ENCODE measurements around the gene ARFRP1. TPM values are rescaled to one million over a fixed set of nuclear protein-coding genes. Genes with fewer than 3 reads are reported as not detected.

The ARFRP1 gene
- total and polyA plus RNA-seq, 2 experiments from 2014 or later, result 16.7 to 24.6 TPM

GRCh38 chr20:63738687-63739129 lies 30.9 kb upstream of the ARFRP1 start:
- H3K9me3 Mint-ChIP-seq, result no peaks in the 10 kb centered on the region; the same call in 2 of the 3 replicates
- no peaks in the 10 kb centered on the region for H4K20me1 ChIP-seq (replicated peaks; ENCODE audit: insufficient read depth)
- TF ChIP-seq, protein P1, sequence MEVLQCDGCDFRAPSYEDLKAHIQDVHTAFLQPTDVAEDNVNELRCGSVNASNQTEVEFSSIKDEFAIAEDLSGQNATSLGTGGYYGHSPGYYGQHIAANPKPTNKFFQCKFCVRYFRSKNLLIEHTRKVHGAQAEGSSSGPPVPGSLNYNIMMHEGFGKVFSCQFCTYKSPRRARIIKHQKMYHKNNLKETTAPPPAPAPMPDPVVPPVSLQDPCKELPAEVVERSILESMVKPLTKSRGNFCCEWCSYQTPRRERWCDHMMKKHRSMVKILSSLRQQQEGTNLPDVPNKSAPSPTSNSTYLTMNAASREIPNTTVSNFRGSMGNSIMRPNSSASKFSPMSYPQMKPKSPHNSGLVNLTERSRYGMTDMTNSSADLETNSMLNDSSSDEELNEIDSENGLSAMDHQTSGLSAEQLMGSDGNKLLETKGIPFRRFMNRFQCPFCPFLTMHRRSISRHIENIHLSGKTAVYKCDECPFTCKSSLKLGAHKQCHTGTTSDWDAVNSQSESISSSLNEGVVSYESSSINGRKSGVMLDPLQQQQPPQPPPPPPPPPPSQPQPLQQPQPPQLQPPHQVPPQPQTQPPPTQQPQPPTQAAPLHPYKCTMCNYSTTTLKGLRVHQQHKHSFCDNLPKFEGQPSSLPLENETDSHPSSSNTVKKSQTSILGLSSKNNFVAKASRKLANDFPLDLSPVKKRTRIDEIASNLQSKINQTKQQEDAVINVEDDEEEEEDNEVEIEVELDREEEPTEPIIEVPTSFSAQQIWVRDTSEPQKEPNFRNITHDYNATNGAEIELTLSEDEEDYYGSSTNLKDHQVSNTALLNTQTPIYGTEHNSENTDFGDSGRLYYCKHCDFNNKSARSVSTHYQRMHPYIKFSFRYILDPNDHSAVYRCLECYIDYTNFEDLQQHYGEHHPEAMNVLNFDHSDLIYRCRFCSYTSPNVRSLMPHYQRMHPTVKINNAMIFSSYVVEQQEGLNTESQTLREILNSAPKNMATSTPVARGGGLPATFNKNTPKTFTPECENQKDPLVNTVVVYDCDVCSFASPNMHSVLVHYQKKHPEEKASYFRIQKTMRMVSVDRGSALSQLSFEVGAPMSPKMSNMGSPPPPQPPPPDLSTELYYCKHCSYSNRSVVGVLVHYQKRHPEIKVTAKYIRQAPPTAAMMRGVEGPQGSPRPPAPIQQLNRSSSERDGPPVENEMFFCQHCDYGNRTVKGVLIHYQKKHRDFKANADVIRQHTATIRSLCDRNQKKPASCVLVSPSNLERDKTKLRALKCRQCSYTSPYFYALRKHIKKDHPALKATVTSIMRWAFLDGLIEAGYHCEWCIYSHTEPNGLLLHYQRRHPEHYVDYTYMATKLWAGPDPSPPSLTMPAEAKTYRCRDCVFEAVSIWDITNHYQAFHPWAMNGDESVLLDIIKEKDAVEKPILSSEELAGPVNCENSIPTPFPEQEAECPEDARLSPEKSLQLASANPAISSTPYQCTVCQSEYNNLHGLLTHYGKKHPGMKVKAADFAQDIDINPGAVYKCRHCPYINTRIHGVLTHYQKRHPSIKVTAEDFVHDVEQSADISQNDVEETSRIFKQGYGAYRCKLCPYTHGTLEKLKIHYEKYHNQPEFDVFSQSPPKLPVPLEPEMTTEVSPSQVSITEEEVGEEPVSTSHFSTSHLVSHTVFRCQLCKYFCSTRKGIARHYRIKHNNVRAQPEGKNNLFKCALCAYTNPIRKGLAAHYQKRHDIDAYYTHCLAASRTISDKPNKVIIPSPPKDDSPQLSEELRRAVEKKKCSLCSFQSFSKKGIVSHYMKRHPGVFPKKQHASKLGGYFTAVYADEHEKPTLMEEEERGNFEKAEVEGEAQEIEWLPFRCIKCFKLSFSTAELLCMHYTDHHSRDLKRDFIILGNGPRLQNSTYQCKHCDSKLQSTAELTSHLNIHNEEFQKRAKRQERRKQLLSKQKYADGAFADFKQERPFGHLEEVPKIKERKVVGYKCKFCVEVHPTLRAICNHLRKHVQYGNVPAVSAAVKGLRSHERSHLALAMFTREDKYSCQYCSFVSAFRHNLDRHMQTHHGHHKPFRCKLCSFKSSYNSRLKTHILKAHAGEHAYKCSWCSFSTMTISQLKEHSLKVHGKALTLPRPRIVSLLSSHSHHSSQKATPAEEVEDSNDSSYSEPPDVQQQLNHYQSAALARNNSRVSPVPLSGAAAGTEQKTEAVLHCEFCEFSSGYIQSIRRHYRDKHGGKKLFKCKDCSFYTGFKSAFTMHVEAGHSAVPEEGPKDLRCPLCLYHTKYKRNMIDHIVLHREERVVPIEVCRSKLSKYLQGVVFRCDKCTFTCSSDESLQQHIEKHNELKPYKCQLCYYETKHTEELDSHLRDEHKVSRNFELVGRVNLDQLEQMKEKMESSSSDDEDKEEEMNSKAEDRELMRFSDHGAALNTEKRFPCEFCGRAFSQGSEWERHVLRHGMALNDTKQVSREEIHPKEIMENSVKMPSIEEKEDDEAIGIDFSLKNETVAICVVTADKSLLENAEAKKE (CRISPR knock-in tag; IDR thresholded peaks at IDR 0.05), result no peak
- TF ChIP-seq ZNF114 (CRISPR knock-in tag; IDR thresholded peaks at IDR 0.05) (no peak), NANOG (IDR thresholded peaks at IDR 0.05; ENCODE audit: borderline replicate concordance) (no peak), POLR2AphosphoS5 (IDR thresholded peaks at IDR 0.05; ENCODE audit: low read depth) (no peak), EZH2phosphoT487 (IDR thresholded peaks at IDR 0.05; ENCODE audit: unreplicated experiment) (no peak)
- TF ChIP-seq, protein P2, sequence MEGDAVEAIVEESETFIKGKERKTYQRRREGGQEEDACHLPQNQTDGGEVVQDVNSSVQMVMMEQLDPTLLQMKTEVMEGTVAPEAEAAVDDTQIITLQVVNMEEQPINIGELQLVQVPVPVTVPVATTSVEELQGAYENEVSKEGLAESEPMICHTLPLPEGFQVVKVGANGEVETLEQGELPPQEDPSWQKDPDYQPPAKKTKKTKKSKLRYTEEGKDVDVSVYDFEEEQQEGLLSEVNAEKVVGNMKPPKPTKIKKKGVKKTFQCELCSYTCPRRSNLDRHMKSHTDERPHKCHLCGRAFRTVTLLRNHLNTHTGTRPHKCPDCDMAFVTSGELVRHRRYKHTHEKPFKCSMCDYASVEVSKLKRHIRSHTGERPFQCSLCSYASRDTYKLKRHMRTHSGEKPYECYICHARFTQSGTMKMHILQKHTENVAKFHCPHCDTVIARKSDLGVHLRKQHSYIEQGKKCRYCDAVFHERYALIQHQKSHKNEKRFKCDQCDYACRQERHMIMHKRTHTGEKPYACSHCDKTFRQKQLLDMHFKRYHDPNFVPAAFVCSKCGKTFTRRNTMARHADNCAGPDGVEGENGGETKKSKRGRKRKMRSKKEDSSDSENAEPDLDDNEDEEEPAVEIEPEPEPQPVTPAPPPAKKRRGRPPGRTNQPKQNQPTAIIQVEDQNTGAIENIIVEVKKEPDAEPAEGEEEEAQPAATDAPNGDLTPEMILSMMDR (conservative IDR thresholded peaks at IDR 0.05; ENCODE audit: low read depth in 2 of 2), result no peak
- TF ChIP-seq, protein P3, sequence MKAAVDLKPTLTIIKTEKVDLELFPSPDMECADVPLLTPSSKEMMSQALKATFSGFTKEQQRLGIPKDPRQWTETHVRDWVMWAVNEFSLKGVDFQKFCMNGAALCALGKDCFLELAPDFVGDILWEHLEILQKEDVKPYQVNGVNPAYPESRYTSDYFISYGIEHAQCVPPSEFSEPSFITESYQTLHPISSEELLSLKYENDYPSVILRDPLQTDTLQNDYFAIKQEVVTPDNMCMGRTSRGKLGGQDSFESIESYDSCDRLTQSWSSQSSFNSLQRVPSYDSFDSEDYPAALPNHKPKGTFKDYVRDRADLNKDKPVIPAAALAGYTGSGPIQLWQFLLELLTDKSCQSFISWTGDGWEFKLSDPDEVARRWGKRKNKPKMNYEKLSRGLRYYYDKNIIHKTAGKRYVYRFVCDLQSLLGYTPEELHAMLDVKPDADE (IDR thresholded peaks at IDR 0.05), result no peak
- H3K4me2 ChIP-seq, result peak overlapping the region; percentile 91
- H3K27ac Mint-ChIP-seq, result no peak overlapping the region
- ATAC-seq (peak; percentile 24), DNase-seq (ENCODE audit: low spot score) (peak; percentile 82)
- peaks cover 11% of the 10 kb centered on the region for H3K36me3 Mint-ChIP-seq (ENCODE audit: low read depth)
- peak overlapping the region; percentile 63 for H3K4me3 ChIP-seq
- peaks cover 12% of the 10 kb centered on the region; the same call in 1 of the 2 replicates for H3F3A ChIP-seq (replicated peaks; ENCODE audit: low read depth)
- peak overlapping the region; percentile 37; the same call in 1 of the 3 replicates for H3K4me3 Mint-ChIP-seq
- H3K27ac ChIP-seq (ENCODE audit: low read depth), result no peak overlapping the region
- H3K4me1 Mint-ChIP-seq, result no peaks in the 10 kb centered on the region
- no peak overlapping the region; the same call in 1 of the 2 replicates for H2AFZ ChIP-seq
- no peaks in the 10 kb centered on the region for H3K79me2 ChIP-seq (replicated peaks; ENCODE audit: insufficient read depth)
- peaks cover 7% of the 10 kb centered on the region; the same call in 1 of the 2 replicates for H3K4me1 ChIP-seq (ENCODE audit: insufficient read depth)
- H3K36me3 ChIP-seq (ENCODE audit: insufficient read depth), result no peaks in the 10 kb centered on the region
- no peaks in the 10 kb centered on the region for H3K9me2 ChIP-seq (ENCODE audit: insufficient read depth)
- peaks cover 12% of the 10 kb centered on the region for H3K27me3 Mint-ChIP-seq (ENCODE audit: insufficient read depth, low read depth, poor library complexity)
- H3K27me3 ChIP-seq (ENCODE audit: insufficient read depth), result peaks cover 6% of the 10 kb centered on the region
